Thymus (tissue), 11 donors: Measurements from ENCODE around the gene LARP1. TPM values are rescaled to one million over a fixed set of nuclear protein-coding genes. Genes with fewer than 3 reads are reported as not detected.
A peak's percentile ranks its signal among the peaks of the same experiment; 100 is the strongest.

Source experiments
- DNase-seq, 9 donors: peaks; one replicate each; pipeline ENCODE4 v3.0.0-alpha.2; 2013; ENCODE audit warnings: low spot score in 9 of 9, low read depth in 6 of 9, missing footprints in 1 of 9
- H3K27ac ChIP-seq, 2 donors: one replicate each; pipeline ENCODE4 v1.5.1; 2013; ENCODE audit warnings: control low read depth in 1 of 2, low read depth in 1 of 2, low read length in 1 of 2, mild to moderate bottlenecking in 1 of 2, moderate library complexity in 1 of 2
- H3K27me3 ChIP-seq, 2 donors: one replicate each; pipeline ENCODE4 v1.5.1; 2013; ENCODE audit warnings: low read length in 1 of 2; ENCODE audit not compliant: control insufficient read depth in 2 of 2, insufficient read depth in 1 of 2
- H3K36me3 ChIP-seq, 2 donors: one replicate each; pipeline ENCODE4 v1.5.1; 2013; ENCODE audit warnings: low read length in 1 of 2, mild to moderate bottlenecking in 1 of 2, moderate library complexity in 1 of 2; ENCODE audit not compliant: control insufficient read depth in 2 of 2, insufficient read depth in 2 of 2
- H3K4me1 ChIP-seq, 2 donors: one replicate each; pipeline ENCODE4 v1.5.1; 2013; ENCODE audit warnings: low read length in 2 of 2; ENCODE audit not compliant: control insufficient read depth in 2 of 2, insufficient read depth in 2 of 2
- H3K4me3 ChIP-seq, 2 donors: one replicate each; pipeline ENCODE4 v1.5.1; 2013; ENCODE audit warnings: low read length in 2 of 2, control low read depth in 1 of 2, mild to moderate bottlenecking in 1 of 2
- H3K9me3 ChIP-seq, 2 donors: one replicate each; pipeline ENCODE4 v1.5.1; 2013; ENCODE audit warnings: low read length in 1 of 2, mild to moderate bottlenecking in 1 of 2; ENCODE audit not compliant: control insufficient read depth in 2 of 2, insufficient read depth in 1 of 2
- WGBS: extraction: QIAGEN DNeasy Blood & Tissue Kit; methylation state at CpG from one replicate; pipeline ENCODE4 v1.1.7; 2013; 5-methylcytosine and 5-hydroxymethylcytosine counted together
- polyA plus RNA-seq: library from polyadenylated mRNA; stranded (reverse); fragments of 200-250 nt; gene quantifications from one replicate; pipeline ENCODE4 v1.2.3, GENCODE V29; 2013
- total RNA-seq: library from RNA; stranded (reverse); fragments of 120-200 nt; gene quantifications from one replicate; pipeline ENCODE4 v1.2.4, GENCODE V29; 2013
- donor health status: healthy.

LARP1 gene
- total and polyA plus RNA-seq, 2 donors = 25.7 to 28.5 TPM

- Histone ChIP-seq H3K27ac (no peak overlapping the region), H3K4me3 (no peak overlapping the region), H3K27me3 (no peaks in the 10 kb centered on the region), H3K4me1 (no peaks in the 10 kb centered on the region), H3K9me3 (no peaks in the 10 kb centered on the region), H3K36me3 (no peaks in the 10 kb centered on the region)
- 98% methylated on average over 6 of the region's 6 CpGs for WGBS
- no peak for DNase-seq
Observed at GRCh38 chr5:154842689-154843530, 87.7 kb downstream of the LARP1 start.

GRCh38 chr5:154844809-154845208 is 89.6 kb downstream of the LARP1 start:
- 97% methylated on average over 5 of the region's 5 CpGs for WGBS
- no peak overlapping the region for H3K27ac ChIP-seq
- DNase-seq = no peak
- H3K9me3 ChIP-seq = no peaks in the 10 kb centered on the region
- H3K4me3 ChIP-seq = no peak overlapping the region
- H3K4me1 ChIP-seq = no peaks in the 10 kb centered on the region
- H3K27me3 ChIP-seq = no peaks in the 10 kb centered on the region
- H3K36me3 ChIP-seq = no peaks in the 10 kb centered on the region

GRCh38 chr5:154849264-154849785 is 94.1 kb downstream of the LARP1 start:
- DNase-seq = no peak
- H3K27ac ChIP-seq = no peak overlapping the region
- WGBS = 95% methylated on average over 6 of the region's 6 CpGs

GRCh38 chr5:154849791-154850201 is 94.6 kb downstream of the LARP1 start:
- peak overlapping the region in 1 of 2 donors; percentile 45 for H3K27ac ChIP-seq
- peaks cover 0 to 3% of the 10 kb centered on the region in 2 donors for H3K4me1 ChIP-seq
- WGBS = 82% methylated on average over 2 of the region's 2 CpGs

More at GRCh38 chr5:154849264-154849785, 94.1 kb downstream of the LARP1 start:
- Histone ChIP-seq H3K36me3 (no peaks in the 10 kb centered on the region), H3K27me3 (no peaks in the 10 kb centered on the region), H3K4me1 (peaks cover 0 to 3% of the 10 kb centered on the region in 2 donors), H3K4me3 (no peak overlapping the region), H3K9me3 (no peaks in the 10 kb centered on the region)

GRCh38 chr5:154850255-154851062 is 95.3 kb downstream of the LARP1 start, which contains the start of gene FAXDC2:
FAXDC2 (minus strand) TSS chr5:154850603; CDS start chr5:154838178, 12,425 bp downstream.
- WGBS = 31% methylated on average over 11 of the region's 11 CpGs
- H3K4me3 ChIP-seq = peak within 1 kb of the TSS in 1 of 2 donors; percentile 21

More at GRCh38 chr5:154849791-154850201, 94.6 kb downstream of the LARP1 start:
- no peak overlapping the region for H3K4me3 ChIP-seq
- H3K27me3 ChIP-seq = no peaks in the 10 kb centered on the region
- no peaks in the 10 kb centered on the region for H3K9me3 ChIP-seq
- DNase-seq = no peak
- no peaks in the 10 kb centered on the region for H3K36me3 ChIP-seq

GRCh38 chr5:154851351-154851750 is 96.2 kb downstream of the LARP1 start:
- no peaks in the 10 kb centered on the region for H3K27me3 ChIP-seq
- H3K36me3 ChIP-seq = no peaks in the 10 kb centered on the region
- no peak overlapping the region for H3K27ac ChIP-seq
- WGBS = over 99% methylated on average over 3 of the region's 3 CpGs
- no peaks in the 10 kb centered on the region for H3K9me3 ChIP-seq
- H3K4me1 ChIP-seq = peaks cover 0 to 3% of the 10 kb centered on the region in 2 donors
- DNase-seq = no peak
- H3K4me3 ChIP-seq = no peak overlapping the region

More at GRCh38 chr5:154850255-154851062, 95.3 kb downstream of the LARP1 start, which contains the start of gene FAXDC2:
- Histone ChIP-seq H3K4me1 (peaks cover 0 to 3% of the 10 kb centered on the region in 2 donors), H3K27me3 (no peaks in the 10 kb centered on the region), H3K27ac (peak within 1 kb of the TSS in 1 of 2 donors; percentile 45), H3K36me3 (no peaks in the 10 kb centered on the region), H3K9me3 (no peaks in the 10 kb centered on the region)
- DNase-seq = no peak

GRCh38 chr5:154857530-154858296 is 102.5 kb downstream of the LARP1 start:
- H3K36me3 ChIP-seq = peaks cover 0 to 7% of the 10 kb centered on the region in 2 donors
- peaks cover 9 to 22% of the 10 kb centered on the region in 2 donors for H3K4me1 ChIP-seq
- H3K4me3 ChIP-seq = peak overlapping the region; percentile 58 to 88
- under 1% methylated on average over 59 of the region's 59 CpGs for WGBS
- H3K9me3 ChIP-seq = no peaks in the 10 kb centered on the region
- peak in 8 of 9 donors; percentile 80 to 95 (median 85) for DNase-seq
- H3K27ac ChIP-seq = peak overlapping the region; percentile 97 to 100
- H3K27me3 ChIP-seq = no peaks in the 10 kb centered on the region

- Histone ChIP-seq H3K36me3 (peaks cover 5 to 12% of the 10 kb centered on the region in 2 donors), H3K27me3 (no peaks in the 10 kb centered on the region), H3K9me3 (no peaks in the 10 kb centered on the region), H3K4me1 (peaks cover 9 to 22% of the 10 kb centered on the region in 2 donors), H3K27ac (peak within 1 kb of the TSS; percentile 97 to 100), H3K4me3 (peak within 1 kb of the TSS; percentile 58 to 88)
- under 1% methylated on average over 65 of the region's 65 CpGs for WGBS
- DNase-seq = peak in 8 of 9 donors; percentile 90 to 98 (median 96)
Observed at GRCh38 chr5:154858297-154858971, 103.3 kb downstream of the LARP1 start, which contains the start of gene CNOT8. CNOT8 (plus strand) TSS chr5:154858627; CDS start chr5:154863279, 4,652 bp downstream.
